ENCODE results near the gene KLF15. TPM values are rescaled to one million over a fixed set of nuclear protein-coding genes. Genes with fewer than 3 reads are reported as not detected.

Gene KLF15
- polyA plus RNA-seq, 1 donor from 2014 or later, result 0.46 TPM

- Histone ChIP-seq H3K79me2 (replicated peaks; ENCODE audit: insufficient read depth, low read length) (no peaks in the 10 kb centered on the region), H3K36me3 (ENCODE audit: insufficient read depth, low read length) (no peaks in the 10 kb centered on the region), H3K4me3 (ENCODE audit: low read length) (no peak overlapping the region), H3K4me2 (ENCODE audit: low read length) (no peak overlapping the region), H3K9ac (ENCODE audit: low read length) (no peak overlapping the region), H4K20me1 (ENCODE audit: insufficient read depth) (no peaks in the 10 kb centered on the region), H3K27ac (ENCODE audit: low read length) (no peak overlapping the region), H2AFZ (ENCODE audit: low read depth, low read length) (no peak overlapping the region), H3F3A (ENCODE audit: insufficient read depth, low read length, poor library complexity, severe bottlenecking) (no peaks in the 10 kb centered on the region), H3K27me3 (ENCODE audit: insufficient read depth, low read depth, low read length) (no peaks in the 10 kb centered on the region), H3K9me2 (ENCODE audit: insufficient read depth, low read length) (no peaks in the 10 kb centered on the region), H3K9me3 (ENCODE audit: low read length) (peaks cover 9% of the 10 kb centered on the region)
- TF ChIP-seq POLR2AphosphoS5 (IDR thresholded peaks at IDR 0.05) (no peak), RAD21 (conservative IDR thresholded peaks at IDR 0.05) (no peak), CTCF (IDR thresholded peaks at IDR 0.05; ENCODE audit: poor library complexity, severe bottlenecking) (no peak)
Observed at GRCh38 chr3:126329927-126330725, 27.1 kb downstream of the KLF15 start.

GRCh38 chr3:126326629-126327028 is 30.6 kb downstream of the KLF15 start:
- H4K20me1 ChIP-seq (ENCODE audit: insufficient read depth), result no peaks in the 10 kb centered on the region

More at GRCh38 chr3:126326629-126327028, 30.6 kb downstream of the KLF15 start:
- no peaks in the 10 kb centered on the region for H3K36me3 ChIP-seq (ENCODE audit: insufficient read depth, low read length)
- H3K9ac ChIP-seq (ENCODE audit: low read length), result no peak overlapping the region
- no peaks in the 10 kb centered on the region for H3K9me2 ChIP-seq (ENCODE audit: insufficient read depth, low read length)
- no peaks in the 10 kb centered on the region for H3K79me2 ChIP-seq (replicated peaks; ENCODE audit: insufficient read depth, low read length)
- H2AFZ ChIP-seq (ENCODE audit: low read depth, low read length), result no peak overlapping the region
- H3K27ac ChIP-seq (ENCODE audit: low read length), result no peak overlapping the region
- H3K4me2 ChIP-seq (ENCODE audit: low read length), result no peak overlapping the region
- TF ChIP-seq TAF1 (IDR thresholded peaks at IDR 0.05; ENCODE audit: low read depth) (no peak), POLR2AphosphoS5 (IDR thresholded peaks at IDR 0.05) (no peak), SMC3 (conservative IDR thresholded peaks at IDR 0.05; ENCODE audit: poor library complexity) (no peak), REST (IDR thresholded peaks at IDR 0.05; ENCODE audit: borderline replicate concordance) (no peak), CTCF (IDR thresholded peaks at IDR 0.05; ENCODE audit: poor library complexity, severe bottlenecking) (no peak), RAD21 (conservative IDR thresholded peaks at IDR 0.05) (no peak)
- peaks cover 9% of the 10 kb centered on the region for H3K9me3 ChIP-seq (ENCODE audit: low read length)
- H3F3A ChIP-seq (ENCODE audit: insufficient read depth, low read length, poor library complexity, severe bottlenecking), result no peaks in the 10 kb centered on the region
- H3K4me3 ChIP-seq (ENCODE audit: low read length), result no peak overlapping the region
- H3K27me3 ChIP-seq (ENCODE audit: insufficient read depth, low read depth, low read length), result no peaks in the 10 kb centered on the region

All from neural cell (in vitro differentiated cells).